Stimulated activated CD4-positive, alpha-beta T cell treated with anti-CD3 and anti-CD28 coated beads, Interleukin-15, amount 100 ng/mL, for 24 hours (primary cell): ENCODE measurements around the gene P2RY8.
"Not testable (repeated sequence)": the region's sequence is repeated elsewhere in the genome, so short reads cannot be mapped to it uniquely, and the experiment has no call there.

Experiments
- DNase-seq: peaks from one replicate; pipeline ENCODE4 v3.0.0-alpha.2; 2020

The P2RY8 gene

GRCh38 chrX:1516596-1517104 lies 20.3 kb downstream of the P2RY8 start:
- no peak for DNase-seq

- DNase-seq: no peak
Observed at GRCh38 chrX:1511829-1512228, 25.2 kb downstream of the P2RY8 start.

GRCh38 chrX:1511150-1511549 lies 25.8 kb downstream of the P2RY8 start:
- no peak for DNase-seq

DNA sequence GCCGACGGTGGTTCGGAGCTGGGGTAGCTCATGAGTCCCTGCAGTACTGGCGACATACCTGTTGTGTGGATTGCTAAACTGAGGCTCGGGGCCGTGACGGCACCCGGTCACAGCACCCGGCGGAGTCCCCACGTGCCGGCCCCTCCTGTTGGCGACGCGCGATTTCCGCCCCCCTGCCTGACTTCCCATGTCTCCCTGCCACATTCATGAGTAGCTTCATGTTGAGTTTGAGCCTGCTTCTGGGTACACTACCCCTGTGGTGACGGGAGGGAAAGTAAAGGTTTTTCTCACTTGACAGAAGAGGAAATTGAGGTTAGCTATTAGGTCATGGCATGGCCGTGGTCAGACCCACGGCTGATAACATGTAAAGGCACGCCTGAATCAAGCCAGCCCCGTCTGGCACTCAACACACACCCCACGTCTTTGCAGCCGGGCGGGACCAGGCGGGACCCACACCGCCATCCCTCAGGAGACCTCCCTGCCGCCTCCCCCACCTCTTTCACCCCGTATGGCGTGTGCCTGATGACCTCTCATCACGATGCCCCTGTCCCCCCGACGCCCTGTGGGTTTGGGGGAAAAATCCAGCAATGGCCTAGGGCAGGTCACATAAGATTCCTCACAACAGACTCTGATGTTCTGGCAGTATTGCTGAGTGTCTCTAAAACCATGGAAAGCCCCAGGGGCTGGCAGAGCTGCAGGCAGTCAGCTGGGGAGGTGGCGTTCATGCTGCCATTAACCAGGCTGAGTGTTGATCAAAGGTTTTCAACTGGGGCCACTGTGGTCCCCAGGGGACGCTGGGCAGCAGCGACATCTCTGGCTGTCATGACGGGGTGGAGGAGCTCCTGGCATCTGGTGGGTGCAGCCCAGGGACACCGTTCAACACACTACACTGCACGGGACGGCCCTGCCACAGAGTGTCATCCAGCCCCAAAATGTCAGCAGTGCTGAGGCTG lies 29.2 kb downstream of the P2RY8 start:
- DNase-seq: no peak

GRCh38 chrX:1506916-1507315 lies 30.1 kb downstream of the P2RY8 start:
- DNase-seq: no peak

GRCh38 chrX:1502853-1503252 lies 34.1 kb downstream of the P2RY8 start:
- DNase-seq: no peak

- DNase-seq: no peak
Observed at GRCh38 chrX:1502241-1502640, 34.7 kb downstream of the P2RY8 start.

GRCh38 chrX:1500701-1501624 lies 36.0 kb downstream of the P2RY8 start:
- no peak for DNase-seq

GRCh38 chrX:1496076-1496475 lies 40.9 kb downstream of the P2RY8 start:
- no peak for DNase-seq

GRCh38 chrX:1493877-1494510 lies 43.0 kb downstream of the P2RY8 start:
- no peak for DNase-seq

DNA sequence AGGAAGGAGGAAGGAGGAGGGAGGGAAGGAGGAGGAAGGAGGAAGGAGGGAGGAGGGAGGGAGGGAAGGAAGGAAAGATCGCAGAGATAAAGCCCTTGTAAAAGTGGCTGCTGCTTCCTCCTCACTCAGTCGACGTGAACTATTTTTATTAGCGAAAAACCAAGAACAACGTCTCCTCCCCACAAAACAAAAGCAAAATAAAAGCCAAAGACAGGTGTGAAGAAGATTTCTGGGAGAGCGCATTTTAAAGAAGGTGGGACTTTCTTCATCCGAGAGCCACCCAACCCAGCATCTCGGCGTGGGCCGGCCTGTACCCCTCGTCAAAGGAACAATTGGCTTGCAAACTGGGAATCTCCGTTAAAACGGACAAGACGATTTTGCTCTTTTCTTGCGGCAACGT lies 43.6 kb downstream of the P2RY8 start:
- DNase-seq: no peak

GRCh38 chrX:1492421-1493012 lies 44.5 kb downstream of the P2RY8 start:
- DNase-seq: no peak

DNA sequence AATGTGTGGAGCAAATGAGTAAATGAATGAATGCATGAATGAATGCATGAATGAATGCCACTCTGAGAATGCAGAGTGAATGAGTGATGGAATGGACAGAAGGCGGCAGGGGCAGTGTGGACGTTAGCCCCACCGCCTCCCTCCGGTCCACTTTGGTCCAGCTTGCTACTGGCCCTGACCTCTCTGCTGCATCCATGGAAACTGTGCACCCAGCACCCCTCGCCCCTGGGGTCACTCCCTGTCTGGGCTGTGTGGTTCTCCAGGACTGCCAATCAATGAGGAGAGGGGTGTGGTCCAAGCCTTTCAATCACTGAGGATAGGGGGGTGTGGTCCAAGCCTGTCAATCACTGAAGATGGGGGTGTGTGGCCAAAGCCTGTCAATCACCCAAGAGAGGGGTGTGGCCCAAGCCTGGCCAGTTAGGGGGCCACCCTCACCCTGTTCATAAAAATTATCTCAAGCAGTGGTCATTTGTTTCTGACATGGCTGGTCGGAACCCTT lies 45.1 kb downstream of the P2RY8 start:
- peak; percentile 71 for DNase-seq

DNA sequence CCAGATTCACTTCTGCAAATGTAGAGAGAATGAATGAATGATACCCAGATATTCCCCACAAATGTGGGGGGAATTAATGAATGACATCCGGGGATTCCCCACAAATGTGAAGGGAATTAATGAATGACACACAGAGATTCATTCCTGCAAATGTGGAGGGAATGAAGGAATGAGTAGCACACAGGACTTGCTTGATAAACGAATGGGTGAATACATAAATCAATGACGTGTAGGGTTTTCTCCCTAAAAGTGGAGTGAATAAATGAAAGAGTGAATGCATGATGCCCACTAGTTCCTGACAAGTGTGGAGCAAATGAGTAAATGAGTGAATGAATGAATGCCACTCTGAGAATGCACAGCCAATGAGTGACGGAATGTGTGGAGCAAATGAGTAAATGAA lies 45.7 kb downstream of the P2RY8 start:
- DNase-seq: not testable (repeated sequence)

DNA sequence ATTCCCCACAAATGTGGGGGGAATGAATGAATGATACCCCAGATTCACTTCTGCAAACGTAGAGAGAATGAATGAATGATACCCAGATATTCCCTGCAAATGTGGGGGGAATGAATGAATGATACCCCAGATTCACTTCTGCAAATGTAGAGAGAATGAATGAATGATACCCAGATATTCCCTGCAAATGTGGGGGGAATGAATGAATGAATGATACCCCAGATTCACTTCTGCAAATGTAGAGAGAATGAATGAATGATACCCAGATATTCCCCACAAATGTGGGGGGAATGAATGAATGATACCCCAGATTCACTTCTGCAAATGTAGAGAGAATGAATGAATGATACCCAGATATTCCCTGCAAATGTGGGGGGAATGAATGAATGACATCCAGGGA lies 46.3 kb downstream of the P2RY8 start:
- DNase-seq: not testable (repeated sequence)

GRCh38 chrX:1489354-1489753 lies 47.6 kb downstream of the P2RY8 start:
- DNase-seq: not testable (repeated sequence)

DNA sequence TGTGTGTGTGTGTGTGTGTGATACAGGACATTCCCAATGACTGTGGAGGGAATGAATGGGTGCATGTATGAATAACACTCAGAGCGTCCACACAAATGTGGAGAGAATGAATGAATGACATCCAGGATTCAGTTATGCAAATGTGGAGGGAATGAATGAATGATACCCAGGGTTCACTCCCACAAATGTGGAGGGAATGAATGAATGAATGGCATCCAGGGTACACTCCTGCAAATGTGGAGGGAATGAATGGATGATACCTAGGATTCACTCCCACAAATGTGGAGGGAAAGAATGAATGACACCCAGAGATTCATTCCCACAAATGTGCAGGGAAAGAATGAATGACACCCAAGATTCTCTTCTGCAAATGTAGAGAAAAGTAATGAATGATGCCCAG lies 48.2 kb downstream of the P2RY8 start:
- DNase-seq: no peak

GRCh38 chrX:1488141-1488540 lies 48.8 kb downstream of the P2RY8 start:
- DNase-seq: no peak

- no peak for DNase-seq
Observed at GRCh38 chrX:1487401-1487800, 49.6 kb downstream of the P2RY8 start.

DNA sequence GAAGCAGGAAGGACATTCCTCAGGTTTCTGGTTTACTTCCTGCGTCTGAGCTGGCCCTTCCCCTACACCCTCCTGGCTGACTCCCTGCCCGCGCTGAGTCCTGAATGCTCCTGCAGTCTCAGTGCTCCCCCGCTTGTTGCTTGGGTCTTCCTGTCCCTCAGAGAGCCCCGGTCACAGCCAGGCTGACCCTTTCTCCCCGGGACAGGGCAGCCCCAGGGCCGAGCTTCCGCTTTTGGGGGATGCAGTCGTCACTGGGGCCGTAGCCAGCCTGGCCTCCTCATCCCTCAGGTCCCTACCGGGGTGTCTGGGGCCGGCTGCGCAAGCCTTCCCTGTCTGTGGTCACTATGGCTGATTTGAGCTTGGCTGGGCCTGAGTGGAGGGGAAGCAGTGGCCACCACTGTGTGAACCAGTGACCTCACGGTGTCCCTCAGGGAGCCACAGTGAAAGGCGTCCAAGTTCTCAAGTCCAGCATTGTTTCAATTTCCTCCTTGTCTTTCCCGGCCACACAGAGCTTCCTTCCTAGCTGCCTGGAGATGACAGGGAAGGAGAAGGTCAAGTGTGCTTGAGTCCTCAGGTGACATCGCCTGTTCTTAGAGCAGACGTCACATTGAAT lies 50.1 kb downstream of the P2RY8 start:
- no peak for DNase-seq

DNA sequence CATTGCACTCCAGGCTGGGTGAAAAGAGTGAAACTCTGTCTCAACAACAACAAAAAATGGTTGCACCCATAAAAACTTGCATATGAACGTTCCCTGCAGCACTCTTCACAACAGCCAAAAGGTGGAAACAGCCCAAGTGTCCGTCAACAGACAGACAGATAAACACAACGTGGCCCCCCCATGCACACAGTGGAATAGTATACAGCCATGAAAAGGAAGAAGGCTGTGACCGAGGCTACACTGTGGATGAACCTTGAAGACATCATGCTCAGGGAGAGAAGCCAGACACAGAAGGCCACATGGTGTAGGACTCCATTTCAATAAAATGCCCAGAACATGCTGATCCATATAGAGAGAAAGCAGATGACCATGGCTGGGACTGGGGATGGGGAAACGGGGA lies 50.8 kb downstream of the P2RY8 start:
- no peak for DNase-seq

- no peak for DNase-seq
Observed at GRCh38 chrX:1485033-1485432, 52.0 kb downstream of the P2RY8 start.
